ENCODE results near the gene NAALADL1. TPM values are rescaled to one million over a fixed set of nuclear protein-coding genes. Genes with fewer than 3 reads are reported as not detected.

NAALADL1 gene
- total RNA-seq, 1 donor from 2014 or later: 56.8 TPM

DNA sequence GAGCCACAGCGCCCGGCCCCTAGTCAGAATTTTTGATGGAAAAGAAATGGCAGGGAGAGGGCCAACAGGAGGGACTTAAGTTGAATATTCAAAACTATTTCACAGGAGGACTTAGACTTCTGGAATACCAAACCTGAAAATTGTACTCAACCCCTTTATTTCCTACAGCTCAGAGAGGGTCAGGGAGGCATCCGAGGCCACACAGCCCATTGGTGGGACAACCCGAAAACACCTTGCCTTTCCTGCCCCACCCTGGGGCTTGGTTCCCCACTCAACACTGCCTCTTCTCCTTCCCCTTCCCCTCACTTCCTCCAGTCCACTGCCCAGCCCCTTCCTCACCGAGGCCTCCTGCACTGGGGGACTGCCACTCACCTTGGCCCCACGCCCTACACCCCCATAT, 1.4 kb downstream of the NAALADL1 start:
- Histone ChIP-seq H3K4me3 (no peak overlapping the region), H3K36me3 (no peaks in the 10 kb centered on the region), H3K27ac (no peak overlapping the region), H3K27me3 (no peaks in the 10 kb centered on the region), H3K4me1 (no peaks in the 10 kb centered on the region), H3K9me3 (no peaks in the 10 kb centered on the region)
- intact Hi-C loops (cut with DNase I): no loop called here
- TF ChIP-seq, protein P1, sequence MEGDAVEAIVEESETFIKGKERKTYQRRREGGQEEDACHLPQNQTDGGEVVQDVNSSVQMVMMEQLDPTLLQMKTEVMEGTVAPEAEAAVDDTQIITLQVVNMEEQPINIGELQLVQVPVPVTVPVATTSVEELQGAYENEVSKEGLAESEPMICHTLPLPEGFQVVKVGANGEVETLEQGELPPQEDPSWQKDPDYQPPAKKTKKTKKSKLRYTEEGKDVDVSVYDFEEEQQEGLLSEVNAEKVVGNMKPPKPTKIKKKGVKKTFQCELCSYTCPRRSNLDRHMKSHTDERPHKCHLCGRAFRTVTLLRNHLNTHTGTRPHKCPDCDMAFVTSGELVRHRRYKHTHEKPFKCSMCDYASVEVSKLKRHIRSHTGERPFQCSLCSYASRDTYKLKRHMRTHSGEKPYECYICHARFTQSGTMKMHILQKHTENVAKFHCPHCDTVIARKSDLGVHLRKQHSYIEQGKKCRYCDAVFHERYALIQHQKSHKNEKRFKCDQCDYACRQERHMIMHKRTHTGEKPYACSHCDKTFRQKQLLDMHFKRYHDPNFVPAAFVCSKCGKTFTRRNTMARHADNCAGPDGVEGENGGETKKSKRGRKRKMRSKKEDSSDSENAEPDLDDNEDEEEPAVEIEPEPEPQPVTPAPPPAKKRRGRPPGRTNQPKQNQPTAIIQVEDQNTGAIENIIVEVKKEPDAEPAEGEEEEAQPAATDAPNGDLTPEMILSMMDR (IDR thresholded peaks at IDR 0.05): no peak
- DNase-seq (ENCODE audit: low spot score in 2 of 2): no peak

- Histone ChIP-seq H3K27me3 (no peaks in the 10 kb centered on the region), H3K27ac (no peak overlapping the region), H3K4me3 (no peak overlapping the region), H3K4me1 (no peaks in the 10 kb centered on the region), H3K9me3 (no peaks in the 10 kb centered on the region), H3K36me3 (no peaks in the 10 kb centered on the region)
- intact Hi-C loops (cut with DNase I): no loop called here
- DNase-seq (ENCODE audit: low spot score in 2 of 2): no peak
- TF ChIP-seq, protein P1 (IDR thresholded peaks at IDR 0.05): no peak
These were observed 2.8 kb downstream of the NAALADL1 start for GRCh38 chr11:65055538-65055937.

- Histone ChIP-seq H3K36me3 (no peaks in the 10 kb centered on the region), H3K9me3 (no peaks in the 10 kb centered on the region), H3K4me3 (no peak overlapping the region), H3K4me1 (no peaks in the 10 kb centered on the region), H3K27ac (no peak overlapping the region), H3K27me3 (no peaks in the 10 kb centered on the region)
- TF ChIP-seq, protein P1 (IDR thresholded peaks at IDR 0.05): no peak
- DNase-seq (ENCODE audit: low spot score in 2 of 2): no peak
- intact Hi-C loops (cut with DNase I): no loop called here
These were observed 4.4 kb downstream of the NAALADL1 start for GRCh38 chr11:65053827-65054508.

DNA sequence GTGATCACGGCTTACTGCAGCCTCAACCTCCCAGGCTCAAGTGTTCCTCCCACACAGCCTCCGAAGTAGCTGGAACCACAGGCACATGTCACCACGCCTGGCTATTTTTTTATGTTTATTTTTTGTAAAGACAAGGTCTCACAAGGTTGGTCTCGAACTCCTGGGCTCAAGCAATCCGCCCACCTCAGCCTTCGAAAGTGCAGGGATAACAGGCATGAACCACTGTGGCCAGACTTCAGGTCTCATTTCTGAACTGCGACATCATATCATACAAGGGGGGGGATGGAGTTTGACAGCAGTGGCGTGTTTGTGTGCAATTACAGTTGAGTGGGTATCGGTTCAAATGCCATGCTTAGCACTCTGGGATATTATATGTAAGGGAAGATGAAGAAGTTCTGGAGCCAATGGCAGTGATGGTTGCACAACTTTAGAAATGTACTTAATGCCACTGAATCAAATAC, 6.9 kb downstream of the NAALADL1 start:
- TF ChIP-seq, protein P1 (IDR thresholded peaks at IDR 0.05): no peak
- no peak for DNase-seq (ENCODE audit: low spot score in 2 of 2)
- intact Hi-C loops (cut with DNase I): no loop called here

DNA sequence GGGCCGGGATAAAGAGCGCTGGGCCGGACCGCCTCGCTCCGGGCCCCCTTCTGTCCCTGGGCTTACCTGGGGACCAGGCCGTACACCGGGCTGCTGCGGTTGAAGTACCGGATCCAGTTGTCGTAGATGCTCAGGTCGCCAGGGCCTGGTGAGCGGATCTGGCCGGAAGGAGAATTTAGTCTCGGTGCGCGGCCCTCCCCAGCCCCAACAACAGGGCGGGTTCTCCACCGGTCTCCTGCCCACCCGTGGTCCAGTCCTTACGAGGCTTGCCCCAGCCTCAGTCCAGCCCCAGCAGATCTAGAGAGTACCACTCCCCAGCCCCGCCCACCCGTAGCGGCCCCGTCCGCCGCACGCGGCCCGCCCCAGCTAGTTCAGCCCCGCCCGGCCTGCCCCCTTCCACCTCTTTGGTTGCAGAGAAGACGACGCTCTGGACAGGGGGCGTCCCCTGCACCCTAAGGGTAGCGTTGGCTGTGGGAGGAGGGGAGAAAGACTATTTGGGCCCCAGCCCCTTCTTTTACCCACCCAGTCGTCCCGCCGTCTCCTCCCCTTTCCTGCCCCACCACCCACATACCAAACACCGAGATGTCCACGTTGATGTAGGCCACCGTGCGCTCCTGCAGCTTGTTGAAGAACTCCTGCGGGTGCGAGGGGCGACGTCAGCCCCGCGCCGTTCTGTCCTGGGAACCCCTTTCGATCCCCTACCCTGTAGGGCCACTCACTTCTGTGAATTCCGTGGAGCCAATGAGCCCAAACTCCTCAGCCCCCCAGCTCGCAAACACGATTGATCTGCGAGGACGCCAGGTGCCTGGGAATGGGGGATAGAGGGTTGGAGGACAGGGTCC, 10.6 kb downstream of the NAALADL1 start:
- no peaks in the 10 kb centered on the region for H3K9me3 ChIP-seq
- intact Hi-C loops (cut with DNase I): loop anchor here (10.0 kb wide), 1 partner anchor 617 kb away; the partner anchor contains the start of gene RELA
- H3K36me3 ChIP-seq: peaks cover 0 to 12% of the 10 kb centered on the region in 2 donors
- no peaks in the 10 kb centered on the region for H3K27me3 ChIP-seq
- no peak for DNase-seq (ENCODE audit: low spot score in 2 of 2)
- H3K4me1 ChIP-seq: peaks cover 0 to 16% of the 10 kb centered on the region in 2 donors
- TF ChIP-seq, protein P1 (IDR thresholded peaks at IDR 0.05): no peak
- peak overlapping the region; percentile 14 to 62 for H3K27ac ChIP-seq
- peak overlapping the region; percentile 65 to 69 for H3K4me3 ChIP-seq

More for the DNA sequence above, 6.9 kb downstream of the NAALADL1 start:
- Histone ChIP-seq H3K4me1 (peaks cover 0 to 15% of the 10 kb centered on the region in 2 donors), H3K36me3 (no peaks in the 10 kb centered on the region), H3K27me3 (no peaks in the 10 kb centered on the region), H3K9me3 (no peaks in the 10 kb centered on the region), H3K4me3 (no peak overlapping the region), H3K27ac (no peak overlapping the region)

All from ascending aorta (tissue), 2 donors.